KMS-11 (cell line): ENCODE data around the gene STH.

ENCODE experiments used
- H2AFZ ChIP-seq: fragments of 200-600 bp; sonication (generic); 2 replicates; pipeline ENCODE4 v1.6.1; 2016; ENCODE audit warnings: antibody characterized with exemption, mixed run types, low read depth
- H3K27ac ChIP-seq: fragments of 200-600 bp; sonication (generic); 2 replicates; pipeline ENCODE4 v1.6.1; 2016; ENCODE audit warnings: mild to moderate bottlenecking, mixed run types
- H3K27me3 ChIP-seq: fragments of 200-600 bp; sonication (generic); 2 replicates; pipeline ENCODE4 v1.6.1; 2017; ENCODE audit warnings: mild to moderate bottlenecking, low read depth, mixed run types, moderate library complexity; ENCODE audit not compliant: insufficient read depth
- H3K36me3 ChIP-seq: fragments of 200-600 bp; sonication (generic); 2 replicates; pipeline ENCODE4 v1.6.1; 2017; ENCODE audit warnings: mild to moderate bottlenecking, mixed run types; ENCODE audit not compliant: insufficient read depth
- H3K4me1 ChIP-seq: fragments of 200-600 bp; sonication (generic); 2 replicates; pipeline ENCODE4 v1.6.1; 2016; ENCODE audit warnings: mild to moderate bottlenecking, low read depth, mixed run types; ENCODE audit not compliant: poor library complexity, severe bottlenecking
- H3K4me2 ChIP-seq: fragments of 200-600 bp; sonication (generic); 2 replicates; pipeline ENCODE4 v1.7.0; 2016; ENCODE audit warnings: mild to moderate bottlenecking, mixed run types
- H3K4me3 ChIP-seq: fragments of 200-600 bp; sonication (generic); IDR thresholded peaks from 2 replicates; pipeline ENCODE4 v1.6.1; 2017; ENCODE audit warnings: low read depth, low read length, mixed read lengths; ENCODE audit not compliant: insufficient read depth
- H3K79me2 ChIP-seq: fragments of 200-600 bp; sonication (generic); 2 replicates; pipeline ENCODE4 v1.6.1; 2016; ENCODE audit warnings: low read depth, mixed run types; ENCODE audit not compliant: insufficient read depth
- H3K9ac ChIP-seq: fragments of 200-600 bp; sonication (generic); 2 replicates; pipeline ENCODE4 v1.6.1; 2016; ENCODE audit warnings: mild to moderate bottlenecking, mixed run types
- H4K20me1 ChIP-seq: fragments of 200-600 bp; sonication (generic); 2 replicates; pipeline ENCODE4 v1.6.1; 2016; ENCODE audit warnings: mild to moderate bottlenecking, mixed run types; ENCODE audit not compliant: insufficient read depth
- CTCF ChIP-seq: fragments of 200-600 bp; sonication (generic); conservative IDR thresholded peaks from 2 replicates; pipeline ENCODE4 v1.6.1; 2017; ENCODE audit warnings: low read depth, mild to moderate bottlenecking, antibody characterized with exemption, low read length, moderate library complexity, mixed read lengths

The STH gene

GRCh38 chr17:46007461-46007965 lies 8.5 kb downstream of the STH start:
- Histone ChIP-seq H3K27me3 (no peaks in the 10 kb centered on the region), H4K20me1 (no peaks in the 10 kb centered on the region), H3K4me2 (no peak overlapping the region), H3K9ac (no peak overlapping the region), H3K36me3 (no peaks in the 10 kb centered on the region), H3K4me1 (peaks cover 6% of the 10 kb centered on the region), H3K79me2 (no peaks in the 10 kb centered on the region), H3K27ac (no peak overlapping the region), H2AFZ (no peak overlapping the region), H3K4me3 (no peak overlapping the region)
- no peak for TF ChIP-seq CTCF

GRCh38 chr17:46008591-46008990 lies 9.5 kb downstream of the STH start:
- H3K9ac ChIP-seq: no peak overlapping the region
- no peaks in the 10 kb centered on the region for H3K36me3 ChIP-seq
- H3K27me3 ChIP-seq: no peaks in the 10 kb centered on the region
- H3K79me2 ChIP-seq: no peaks in the 10 kb centered on the region
- no peak overlapping the region for H3K27ac ChIP-seq
- no peak for TF ChIP-seq CTCF
- no peak overlapping the region for H2AFZ ChIP-seq
- no peaks in the 10 kb centered on the region for H3K4me1 ChIP-seq
- H3K4me3 ChIP-seq: no peak overlapping the region
- H3K4me2 ChIP-seq: no peak overlapping the region
- H4K20me1 ChIP-seq: no peaks in the 10 kb centered on the region

- no peak overlapping the region for H3K4me2 ChIP-seq
- H4K20me1 ChIP-seq: no peaks in the 10 kb centered on the region
- no peak overlapping the region for H3K9ac ChIP-seq
- no peaks in the 10 kb centered on the region for H3K27me3 ChIP-seq
- no peaks in the 10 kb centered on the region for H3K79me2 ChIP-seq
- no peak for TF ChIP-seq CTCF
- H3K4me3 ChIP-seq: no peak overlapping the region
- no peaks in the 10 kb centered on the region for H3K4me1 ChIP-seq
- no peak overlapping the region for H3K27ac ChIP-seq
- H3K36me3 ChIP-seq: no peaks in the 10 kb centered on the region
- H2AFZ ChIP-seq: no peak overlapping the region
Measured at GRCh38 chr17:46009681-46010596, 10.9 kb downstream of the STH start.

GRCh38 chr17:46010597-46011186 lies 11.6 kb downstream of the STH start:
- no peaks in the 10 kb centered on the region for H3K27me3 ChIP-seq
- no peak overlapping the region for H3K9ac ChIP-seq
- H4K20me1 ChIP-seq: no peaks in the 10 kb centered on the region
- H2AFZ ChIP-seq: no peak overlapping the region
- H3K79me2 ChIP-seq: no peaks in the 10 kb centered on the region
- no peak overlapping the region for H3K27ac ChIP-seq
- no peak overlapping the region for H3K4me3 ChIP-seq
- no peak for TF ChIP-seq CTCF
- no peak overlapping the region for H3K4me2 ChIP-seq
- no peaks in the 10 kb centered on the region for H3K4me1 ChIP-seq
- no peaks in the 10 kb centered on the region for H3K36me3 ChIP-seq
